Esophagus muscularis mucosa (tissue), 4 donors: Measurements from ENCODE around the gene KIAA2012. TPM values are rescaled to one million over a fixed set of nuclear protein-coding genes. Genes with fewer than 3 reads are reported as not detected.

Experiments
- DNase-seq: peaks from one replicate; pipeline ENCODE4 v3.0.0-alpha.2; 2017; ENCODE audit errors: extremely low spot score
- H3K27ac ChIP-seq, 4 donors: fragments of 200-600 bp; sonication (generic); replicated peaks in 1 of 4; 1 replicate in 3 of 4; 2 replicates in 1 of 4; pipeline ENCODE4 v1.5.1; 2016 to 2019; ENCODE audit warnings: mild to moderate bottlenecking in 1 of 4
- H3K27me3 ChIP-seq, 4 donors: fragments of 200-600 bp; sonication (generic); one replicate each; pipeline versions ENCODE4 v1.5.1 to v1.6.0; 2016 to 2019
- H3K36me3 ChIP-seq, 4 donors: fragments of 200-600 bp; sonication (generic); one replicate each; pipeline ENCODE4 v1.5.1; 2016 to 2019
- H3K4me1 ChIP-seq, 4 donors: fragments of 200-600 bp; sonication (generic); one replicate each; pipeline ENCODE4 v1.5.1; 2016 to 2019
- H3K4me3 ChIP-seq, 4 donors: fragments of 200-600 bp; sonication (generic); 1 replicate in 2 of 4; 2 replicates in 2 of 4; pipeline ENCODE4 v1.5.1; 2016 to 2019; ENCODE audit warnings: mild to moderate bottlenecking in 4 of 4, moderate library complexity in 1 of 4
- H3K9me3 ChIP-seq, 4 donors: fragments of 200-600 bp; sonication (generic); 1 replicate in 3 of 4; 2 replicates in 1 of 4; pipeline ENCODE4 v1.5.1; 2016 to 2019
- EP300 ChIP-seq: sonication (generic); formaldehyde crosslinking; IDR thresholded peaks from one replicate; pipeline ENCODE4 v1.6.1; 2017; ENCODE audit warnings: antibody characterized with exemption
- POLR2A ChIP-seq: fragments of 450-650 bp; IDR thresholded peaks from one replicate; pipeline ENCODE4 v1.6.1; 2017; ENCODE audit warnings: antibody characterized with exemption, moderate library complexity, mild to moderate bottlenecking, low read depth
- POLR2AphosphoS5 ChIP-seq, 2 donors: sonication (generic); formaldehyde crosslinking; IDR thresholded peaks; one replicate each; pipeline ENCODE4 v1.6.1; 2017; ENCODE audit warnings: antibody characterized with exemption in 2 of 2
- WGBS: methylation state at CpG from one replicate; pipeline ENCODE4 v1.1.5; 2018; 5-methylcytosine and 5-hydroxymethylcytosine counted together
- intact Hi-C: fragments of 100-400 bp; cut with DNase I; formaldehyde crosslinking; loops from one replicate; pipeline ENCODE4 v1.15.1; 2023
- total RNA-seq, 4 donors: library from RNA; depleted of rRNA; stranded (reverse); fragments of >200 nt; gene quantifications; one replicate each; pipeline versions ENCODE4 v1.1.0 to v1.2.1, GENCODE V29; 2016
- TF ChIP-seq, protein P1 (sequence below), 3 experiments: fragments of 200-600 bp in 2 of 3; fragments of 450-650 bp in 1 of 3; sonication (generic) in 2 of 3; IDR thresholded peaks; one replicate each; pipeline ENCODE4 v1.5.1; 2017 to 2019; ENCODE audit warnings: antibody characterized with exemption in 3 of 3, mild to moderate bottlenecking in 2 of 3, moderate library complexity in 1 of 3

The KIAA2012 gene
- total RNA-seq, 4 donors from 2014 or later, result 0.45 TPM; not detected in 3

- intact Hi-C loops, result loop anchor here (5.0 to 10.0 kb wide), 3 partner anchors 121 to 242 kb away; no protein-coding TSS in a partner anchor
- Histone ChIP-seq H3K27me3 (peaks cover 0 to 11% (median 0%) of the 10 kb centered on the region in 4 donors), H3K4me1 (peaks cover 29 to 79% (median 55%) of the 10 kb centered on the region in 4 donors), H3K27ac (peak overlapping the region; percentile 96 to 99 (median 98)), H3K9me3 (no peaks in the 10 kb centered on the region), H3K4me3 (peak overlapping the region; percentile 70 to 94 (median 80)), H3K36me3 (no peaks in the 10 kb centered on the region)
- TF ChIP-seq POLR2AphosphoS5 (IDR thresholded peaks at IDR 0.05) (no peak), POLR2A (no peak), EP300 (no peak)
- TF ChIP-seq, protein P1, sequence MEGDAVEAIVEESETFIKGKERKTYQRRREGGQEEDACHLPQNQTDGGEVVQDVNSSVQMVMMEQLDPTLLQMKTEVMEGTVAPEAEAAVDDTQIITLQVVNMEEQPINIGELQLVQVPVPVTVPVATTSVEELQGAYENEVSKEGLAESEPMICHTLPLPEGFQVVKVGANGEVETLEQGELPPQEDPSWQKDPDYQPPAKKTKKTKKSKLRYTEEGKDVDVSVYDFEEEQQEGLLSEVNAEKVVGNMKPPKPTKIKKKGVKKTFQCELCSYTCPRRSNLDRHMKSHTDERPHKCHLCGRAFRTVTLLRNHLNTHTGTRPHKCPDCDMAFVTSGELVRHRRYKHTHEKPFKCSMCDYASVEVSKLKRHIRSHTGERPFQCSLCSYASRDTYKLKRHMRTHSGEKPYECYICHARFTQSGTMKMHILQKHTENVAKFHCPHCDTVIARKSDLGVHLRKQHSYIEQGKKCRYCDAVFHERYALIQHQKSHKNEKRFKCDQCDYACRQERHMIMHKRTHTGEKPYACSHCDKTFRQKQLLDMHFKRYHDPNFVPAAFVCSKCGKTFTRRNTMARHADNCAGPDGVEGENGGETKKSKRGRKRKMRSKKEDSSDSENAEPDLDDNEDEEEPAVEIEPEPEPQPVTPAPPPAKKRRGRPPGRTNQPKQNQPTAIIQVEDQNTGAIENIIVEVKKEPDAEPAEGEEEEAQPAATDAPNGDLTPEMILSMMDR (IDR thresholded peaks at IDR 0.05), result no peak
- DNase-seq, result no peak
- 37% methylated on average over 7 of the region's 15 CpGs for WGBS
Observed at GRCh38 chr2:202036601-202037037, 36.4 kb upstream of the KIAA2012 start.

GRCh38 chr2:202037086-202037485, 36.0 kb upstream of the KIAA2012 start:
- no peak for TF ChIP-seq EP300
- TF ChIP-seq, protein P1 (IDR thresholded peaks at IDR 0.05), result no peak
- TF ChIP-seq POLR2A, result no peak
- TF ChIP-seq POLR2AphosphoS5 (IDR thresholded peaks at IDR 0.05), result peak; percentile 78 to 97
- intact Hi-C loops, result loop anchor here (5.0 to 10.0 kb wide), 3 partner anchors 120 to 242 kb away; no protein-coding TSS in a partner anchor
- Histone ChIP-seq H3K9me3 (no peaks in the 10 kb centered on the region), H3K4me3 (peak overlapping the region; percentile 70 to 94 (median 80)), H3K4me1 (peaks cover 24 to 74% (median 51%) of the 10 kb centered on the region in 4 donors), H3K36me3 (no peaks in the 10 kb centered on the region), H3K27me3 (peaks cover 0 to 11% (median 0%) of the 10 kb centered on the region in 4 donors), H3K27ac (peak overlapping the region; percentile 96 to 99 (median 98))
- DNase-seq, result no peak
- whole genome bisulfite sequencing, result 26% methylated on average over 7 of the region's 7 CpGs

DNA sequence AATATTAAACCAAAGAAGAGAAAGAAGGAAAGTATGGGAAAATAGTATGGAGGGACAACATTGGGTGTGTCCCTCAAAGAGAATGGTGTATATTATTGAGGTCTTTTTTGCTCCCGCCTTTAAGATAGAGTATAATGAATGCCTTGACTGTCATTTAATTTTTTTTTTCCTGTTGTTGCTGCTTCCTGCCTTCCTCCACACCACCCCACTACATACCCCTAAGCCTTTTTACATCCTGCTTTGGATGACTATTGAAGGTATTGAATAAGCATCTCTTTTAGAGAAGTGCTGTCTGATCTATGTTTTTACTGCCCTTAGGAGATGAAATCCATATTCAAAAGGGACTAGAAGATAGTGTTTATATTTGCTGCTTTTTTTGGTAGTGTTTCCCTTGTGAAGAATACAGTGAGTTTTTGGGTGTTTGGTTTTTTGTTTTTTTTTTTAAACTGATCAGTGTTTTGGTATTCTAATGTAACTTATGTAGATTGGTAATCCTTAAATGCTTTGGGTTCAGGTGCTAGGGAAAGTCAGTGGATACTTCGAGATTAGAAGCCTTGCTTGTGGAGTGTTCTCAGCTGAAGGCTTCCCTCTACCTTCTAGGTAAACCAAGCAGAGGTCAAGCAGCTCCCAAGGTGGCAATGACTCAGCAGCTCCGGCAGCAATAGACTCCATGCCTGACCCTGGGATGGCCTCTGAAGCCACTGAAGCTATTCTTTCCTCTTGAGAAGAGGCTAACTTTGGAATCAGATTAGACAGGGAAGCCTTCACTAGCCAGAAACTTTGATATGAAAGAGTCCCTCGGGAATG, 34.4 kb upstream of the KIAA2012 start:
- Histone ChIP-seq H3K36me3 (no peaks in the 10 kb centered on the region), H3K9me3 (no peaks in the 10 kb centered on the region), H3K27ac (peak overlapping the region; percentile 96 to 99 (median 98)), H3K4me3 (peak overlapping the region; percentile 20 to 94 (median 74)), H3K4me1 (peaks cover 22 to 65% (median 50%) of the 10 kb centered on the region in 4 donors), H3K27me3 (peaks cover 0 to 11% (median 0%) of the 10 kb centered on the region in 4 donors)
- intact Hi-C loops, result loop anchor here (5.0 to 10.0 kb wide), 3 partner anchors 119 to 244 kb away; no protein-coding TSS in a partner anchor
- 24% methylated on average over 4 of the region's 4 CpGs for WGBS
- DNase-seq, result no peak
- TF ChIP-seq POLR2A, result no peak
- TF ChIP-seq POLR2AphosphoS5 (IDR thresholded peaks at IDR 0.05), result peak in 1 of 2 donors; percentile 44

DNA sequence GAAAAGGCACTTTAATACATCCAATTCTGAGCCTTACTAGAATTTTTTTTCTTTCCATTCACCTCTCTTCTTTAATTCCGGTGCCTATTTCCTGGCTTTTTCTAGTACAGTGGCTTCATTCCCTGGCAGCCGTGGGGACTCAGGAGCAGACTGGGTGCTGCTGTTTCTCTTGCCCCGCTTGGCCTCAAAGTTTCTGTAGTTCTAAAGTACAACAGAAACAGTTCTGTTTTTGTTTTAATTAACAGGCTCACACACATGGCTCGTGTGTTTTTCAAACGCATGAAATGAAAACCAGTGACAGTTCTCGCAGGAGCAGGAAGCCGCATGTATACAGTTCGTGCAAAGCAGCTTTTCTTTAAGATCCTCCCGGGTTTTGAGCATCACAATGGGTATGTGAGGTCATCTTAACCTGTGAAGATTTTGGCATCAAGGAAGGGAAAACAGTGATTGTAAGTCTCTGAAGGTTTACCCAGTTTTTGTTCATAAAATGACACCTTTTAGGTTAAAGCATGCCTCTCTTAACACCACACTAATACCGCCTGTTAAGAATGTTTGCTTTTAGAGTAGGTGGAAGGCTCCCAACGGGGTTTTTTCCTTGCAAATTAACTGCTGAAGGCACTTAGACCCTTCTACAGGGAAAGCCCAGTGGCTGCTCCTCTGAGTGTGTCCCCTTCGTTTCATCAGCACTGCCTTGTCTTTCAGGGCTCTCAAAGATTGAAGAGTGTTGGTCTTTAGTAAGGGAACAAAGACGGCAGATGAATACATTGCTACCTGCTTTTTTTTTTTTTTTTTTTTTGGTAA, 33.6 kb upstream of the KIAA2012 start:
- WGBS, result 26% methylated on average over 13 of the region's 13 CpGs
- no peak for DNase-seq

More for the DNA sequence above, 33.6 kb upstream of the KIAA2012 start:
- intact Hi-C loops, result loop anchor here (5.0 to 10.0 kb wide), 3 partner anchors 118 to 245 kb away; no protein-coding TSS in a partner anchor
- H3K36me3 ChIP-seq, result no peaks in the 10 kb centered on the region
- peaks cover 22 to 62% (median 49%) of the 10 kb centered on the region in 4 donors for H3K4me1 ChIP-seq
- no peak for TF ChIP-seq EP300
- no peak for TF ChIP-seq POLR2A
- TF ChIP-seq, protein P1 (IDR thresholded peaks at IDR 0.05), result no peak
- TF ChIP-seq POLR2AphosphoS5 (IDR thresholded peaks at IDR 0.05), result no peak
- H3K9me3 ChIP-seq, result no peaks in the 10 kb centered on the region
- peak overlapping the region; percentile 20 to 94 (median 74) for H3K4me3 ChIP-seq
- peaks cover 0 to 11% (median 0%) of the 10 kb centered on the region in 4 donors for H3K27me3 ChIP-seq
- peak overlapping the region; percentile 96 to 99 (median 98) for H3K27ac ChIP-seq
